Hepatic stellate cell (primary cell): ENCODE results near the gene ATP6V0E1.
"Not testable (repeated sequence)": the region's sequence is repeated elsewhere in the genome, so short reads cannot be mapped to it uniquely, and the experiment has no call there.

Experiments used
- DNase-seq: peaks from one replicate; pipeline ENCODE4 v3.0.0; 2011; ENCODE audit warnings: low spot score

The ATP6V0E1 gene

DNA sequence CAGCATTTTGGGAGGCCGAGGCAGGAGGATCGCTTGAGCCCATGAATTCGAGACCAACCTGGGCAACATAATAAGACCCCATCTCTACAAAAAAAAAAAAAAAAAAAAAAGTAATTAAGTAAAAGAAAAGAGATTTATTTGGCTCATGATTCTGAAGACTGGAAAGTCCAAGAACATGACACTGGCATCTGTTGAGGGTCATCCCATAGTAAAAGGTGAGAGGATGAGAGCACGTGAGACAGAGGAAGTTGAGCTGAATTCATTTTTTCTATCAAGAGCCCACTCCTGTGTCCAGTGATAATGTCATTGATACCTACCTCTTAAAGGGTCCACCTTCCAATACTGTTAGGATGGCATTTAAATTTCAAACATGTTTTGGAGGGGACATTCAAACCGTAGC lies 92.4 kb downstream of the ATP6V0E1 start:
- DNase-seq: no peak

DNA sequence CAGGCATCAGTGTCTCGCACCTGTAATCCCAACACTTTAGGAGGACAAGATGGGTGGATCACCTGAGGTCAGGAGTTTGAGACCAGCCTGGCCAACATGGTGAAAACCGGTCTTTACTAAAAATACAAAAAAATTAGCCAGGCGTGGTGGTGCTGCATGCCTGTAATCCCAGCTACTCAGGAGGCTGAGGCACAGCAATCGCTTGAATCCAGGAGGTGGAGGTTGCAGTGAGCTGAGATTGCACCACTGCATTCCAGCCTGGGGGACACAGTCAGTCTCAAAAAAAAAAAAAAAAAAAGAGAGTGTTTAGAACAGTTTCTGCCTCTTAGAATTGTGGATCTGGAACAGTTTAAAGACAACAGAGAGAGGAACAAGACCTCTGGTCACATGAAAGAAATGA lies 92.9 kb downstream of the ATP6V0E1 start:
- not testable (repeated sequence) for DNase-seq

DNA sequence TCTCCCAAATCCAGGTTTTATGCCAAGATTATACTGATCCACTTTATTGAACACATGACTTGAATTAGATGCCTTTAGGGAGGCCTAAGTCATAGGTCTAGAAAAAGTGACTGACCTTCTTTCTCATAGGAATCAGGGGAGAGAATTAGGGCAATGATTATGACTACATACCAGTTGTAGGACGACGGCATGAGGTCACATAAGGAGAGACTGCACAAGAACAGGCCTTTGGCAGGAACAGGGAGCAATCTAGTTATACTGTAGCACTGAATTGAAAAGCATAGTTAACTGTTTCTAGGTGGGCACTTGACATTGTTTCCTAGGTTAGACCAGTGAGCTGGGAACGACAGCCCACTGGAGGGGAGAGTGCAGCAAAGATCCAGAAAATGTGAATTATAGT lies 95.3 kb downstream of the ATP6V0E1 start:
- no peak for DNase-seq
